Neural progenitor cell (in vitro differentiated cells): ENCODE measurements around the gene SPATA13. TPM values are rescaled to one million over a fixed set of nuclear protein-coding genes. Genes with fewer than 3 reads are reported as not detected.
A peak's percentile ranks its signal among the peaks of the same experiment; 100 is the strongest.

Experiments
- DNase-seq: peaks from one replicate; pipeline ENCODE4 v3.0.0-alpha.2; 2016; ENCODE audit warnings: low spot score
- H2AFZ ChIP-seq: fragments of 200-600 bp; sonication (generic); replicated peaks from 2 replicates; pipeline ENCODE4 v1.6.1; 2016; ENCODE audit warnings: antibody characterized with exemption
- H3F3A ChIP-seq: fragments of 200-600 bp; sonication (generic); 2 replicates; pipeline ENCODE4 v1.6.1; 2016; ENCODE audit warnings: antibody characterized with exemption, low read depth
- H3K27ac ChIP-seq: fragments of 200-600 bp; sonication (generic); 2 replicates; pipeline ENCODE4 v1.5.1; 2016; ENCODE audit warnings: mild to moderate bottlenecking
- H3K27me3 ChIP-seq: fragments of 200-600 bp; sonication (generic); 2 replicates; pipeline ENCODE4 v1.6.1; 2016; ENCODE audit warnings: mild to moderate bottlenecking, moderate library complexity
- H3K36me3 ChIP-seq: fragments of 200-600 bp; sonication (generic); 2 replicates; pipeline ENCODE4 v1.5.1; 2016
- H3K4me1 ChIP-seq: fragments of 200-600 bp; sonication (generic); 2 replicates; pipeline ENCODE4 v1.6.1; 2016; ENCODE audit warnings: mixed run types
- H3K4me2 ChIP-seq: fragments of 200-600 bp; sonication (generic); 2 replicates; pipeline ENCODE4 v1.6.1; 2016
- H3K4me3 ChIP-seq: fragments of 200-600 bp; sonication (generic); 2 replicates; pipeline ENCODE4 v1.5.1; 2016
- H3K79me2 ChIP-seq: fragments of 200-600 bp; sonication (generic); 2 replicates; pipeline ENCODE4 v1.6.1; 2016; ENCODE audit warnings: low read depth
- H3K9ac ChIP-seq: fragments of 200-600 bp; sonication (generic); 2 replicates; pipeline ENCODE4 v1.6.1; 2016
- H3K9me3 ChIP-seq: fragments of 200-600 bp; sonication (generic); 2 replicates; pipeline ENCODE4 v1.5.1; 2016; ENCODE audit warnings: low read depth
- H4K20me1 ChIP-seq: fragments of 200-600 bp; sonication (generic); 2 replicates; pipeline ENCODE4 v1.6.1; 2016; ENCODE audit warnings: low read depth
- H3K27ac Mint-ChIP-seq: 3 replicates; pipeline ENCODE4 v1.8.0; 2021; ENCODE audit warnings: mixed read lengths
- H3K27me3 Mint-ChIP-seq: 2 replicates; pipeline ENCODE4 v1.8.0; 2022; ENCODE audit warnings: low read depth, mild to moderate bottlenecking, inconsistent platforms, moderate library complexity, mixed read lengths; ENCODE audit not compliant: insufficient read depth
- H3K36me3 Mint-ChIP-seq: 3 replicates; pipeline ENCODE4 v1.8.0; 2021; ENCODE audit warnings: mixed read lengths
- H3K4me1 Mint-ChIP-seq: 3 replicates; pipeline ENCODE4 v1.8.0; 2021; ENCODE audit warnings: mixed read lengths
- H3K4me3 Mint-ChIP-seq: 3 replicates; pipeline ENCODE4 v1.8.0; 2021; ENCODE audit warnings: mild to moderate bottlenecking, moderate library complexity, mixed read lengths
- H3K9me3 Mint-ChIP-seq: 3 replicates; pipeline ENCODE4 v1.8.0; 2020; ENCODE audit warnings: mixed read lengths
- EZH2 ChIP-seq: fragments of 200-600 bp; sonication (generic); IDR thresholded peaks from 2 replicates; pipeline ENCODE4 v1.6.1; 2017; ENCODE audit warnings: antibody characterized with exemption, mild to moderate bottlenecking, moderate library complexity
- EZH2phosphoT487 ChIP-seq: fragments of 200-600 bp; sonication (generic); IDR thresholded peaks from 2 replicates; pipeline ENCODE4 v1.6.1; 2017; ENCODE audit warnings: antibody characterized with exemption
- total RNA-seq: library from RNA; depleted of rRNA; stranded (reverse); fragments of >200 nt; gene quantifications from 2 replicates; pipeline ENCODE4 v1.2.3, GENCODE V29; 2015; ENCODE audit warnings: low replicate concordance
- TF ChIP-seq, protein P1 (sequence below): fragments of 200-600 bp; sonication (generic); IDR thresholded peaks from 2 replicates; pipeline ENCODE4 v1.5.1; 2017; ENCODE audit warnings: antibody characterized with exemption, mild to moderate bottlenecking

SPATA13 gene
- total RNA-seq, 1 donor from 2014 or later = 15.9 TPM

- no peak overlapping the region for H3K4me2 ChIP-seq
- Mint-ChIP-seq H3K27ac (no peak overlapping the region), H3K27me3 (peaks cover 2% of the 10 kb centered on the region), H3K9me3 (peaks cover 14% of the 10 kb centered on the region), H3K4me3 (no peak overlapping the region), H3K4me1 (peaks cover 49% of the 10 kb centered on the region), H3K36me3 (peaks cover 11% of the 10 kb centered on the region)
- H3K9me3 ChIP-seq = peaks cover 5% of the 10 kb centered on the region
- H3K79me2 ChIP-seq = no peaks in the 10 kb centered on the region
- peaks cover 9% of the 10 kb centered on the region for H3K4me1 ChIP-seq
- H3K27ac ChIP-seq = no peak overlapping the region
- TF ChIP-seq, protein P1, sequence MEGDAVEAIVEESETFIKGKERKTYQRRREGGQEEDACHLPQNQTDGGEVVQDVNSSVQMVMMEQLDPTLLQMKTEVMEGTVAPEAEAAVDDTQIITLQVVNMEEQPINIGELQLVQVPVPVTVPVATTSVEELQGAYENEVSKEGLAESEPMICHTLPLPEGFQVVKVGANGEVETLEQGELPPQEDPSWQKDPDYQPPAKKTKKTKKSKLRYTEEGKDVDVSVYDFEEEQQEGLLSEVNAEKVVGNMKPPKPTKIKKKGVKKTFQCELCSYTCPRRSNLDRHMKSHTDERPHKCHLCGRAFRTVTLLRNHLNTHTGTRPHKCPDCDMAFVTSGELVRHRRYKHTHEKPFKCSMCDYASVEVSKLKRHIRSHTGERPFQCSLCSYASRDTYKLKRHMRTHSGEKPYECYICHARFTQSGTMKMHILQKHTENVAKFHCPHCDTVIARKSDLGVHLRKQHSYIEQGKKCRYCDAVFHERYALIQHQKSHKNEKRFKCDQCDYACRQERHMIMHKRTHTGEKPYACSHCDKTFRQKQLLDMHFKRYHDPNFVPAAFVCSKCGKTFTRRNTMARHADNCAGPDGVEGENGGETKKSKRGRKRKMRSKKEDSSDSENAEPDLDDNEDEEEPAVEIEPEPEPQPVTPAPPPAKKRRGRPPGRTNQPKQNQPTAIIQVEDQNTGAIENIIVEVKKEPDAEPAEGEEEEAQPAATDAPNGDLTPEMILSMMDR = no peak
- TF ChIP-seq EZH2 = no peak
- TF ChIP-seq EZH2phosphoT487 = no peak
- DNase-seq = no peak
- no peaks in the 10 kb centered on the region for H3K36me3 ChIP-seq
- H3K4me3 ChIP-seq = no peak overlapping the region
- H4K20me1 ChIP-seq = no peaks in the 10 kb centered on the region
- peaks cover 3% of the 10 kb centered on the region for H3F3A ChIP-seq
- no peak overlapping the region for H3K9ac ChIP-seq
- H2AFZ ChIP-seq = no peak overlapping the region
- no peaks in the 10 kb centered on the region for H3K27me3 ChIP-seq
Observed at GRCh38 chr13:24128112-24128511, 32.4 kb upstream of the SPATA13 start.

DNA sequence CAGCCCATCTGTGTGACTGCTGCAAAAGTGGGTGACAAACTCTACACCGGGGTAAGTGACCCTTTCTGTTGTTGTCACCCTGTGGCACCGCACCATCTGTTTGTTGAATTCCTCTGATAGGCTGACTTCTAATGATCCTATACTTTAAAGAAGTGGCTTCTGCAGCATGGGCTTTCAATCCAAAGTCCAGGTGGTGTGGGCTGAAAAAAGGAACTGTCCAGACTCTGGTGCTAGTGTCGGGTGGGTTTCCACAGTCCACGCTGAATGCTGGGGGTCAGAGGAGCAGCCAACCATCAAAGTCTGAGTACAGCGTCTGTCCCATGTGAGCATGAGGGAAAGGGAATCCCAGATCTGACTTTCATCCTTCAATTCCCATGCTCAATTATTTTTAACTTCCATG, 31.6 kb upstream of the SPATA13 start:
- peaks cover 4% of the 10 kb centered on the region for H3K27me3 Mint-ChIP-seq
- Histone ChIP-seq H3K79me2 (no peaks in the 10 kb centered on the region), H3K36me3 (no peaks in the 10 kb centered on the region), H3K9ac (no peak overlapping the region), H3K4me1 (peaks cover 9% of the 10 kb centered on the region), H3K9me3 (peaks cover 5% of the 10 kb centered on the region), H3K27me3 (no peaks in the 10 kb centered on the region), H3F3A (peaks cover 3% of the 10 kb centered on the region), H3K4me2 (no peak overlapping the region), H4K20me1 (no peaks in the 10 kb centered on the region), H3K4me3 (no peak overlapping the region), H2AFZ (no peak overlapping the region), H3K27ac (no peak overlapping the region)
- TF ChIP-seq, protein P1 = no peak
- TF ChIP-seq EZH2phosphoT487 (no peak), EZH2 (no peak)
- no peak overlapping the region for H3K4me3 Mint-ChIP-seq
- peaks cover 49% of the 10 kb centered on the region for H3K4me1 Mint-ChIP-seq
- peaks cover 11% of the 10 kb centered on the region for H3K36me3 Mint-ChIP-seq
- peak overlapping the region; percentile 26 for H3K27ac Mint-ChIP-seq
- H3K9me3 Mint-ChIP-seq = peaks cover 14% of the 10 kb centered on the region
- no peak for DNase-seq

GRCh38 chr13:24129914-24130774, 30.4 kb upstream of the SPATA13 start:
- TF ChIP-seq EZH2 (no peak), EZH2phosphoT487 (no peak)
- TF ChIP-seq, protein P1 = no peak
- H3K4me1 ChIP-seq = peaks cover 5% of the 10 kb centered on the region
- peaks cover under 1% of the 10 kb centered on the region for H3F3A ChIP-seq
- peaks cover 11% of the 10 kb centered on the region for H3K36me3 Mint-ChIP-seq
- no peak overlapping the region for H3K4me3 ChIP-seq
- H2AFZ ChIP-seq = no peak overlapping the region
- no peaks in the 10 kb centered on the region for H3K36me3 ChIP-seq
- no peak overlapping the region for H3K27ac Mint-ChIP-seq
- H4K20me1 ChIP-seq = no peaks in the 10 kb centered on the region
- peaks cover 47% of the 10 kb centered on the region for H3K4me1 Mint-ChIP-seq
- peaks cover 5% of the 10 kb centered on the region for H3K9me3 ChIP-seq
- no peak overlapping the region for H3K9ac ChIP-seq
- no peaks in the 10 kb centered on the region for H3K27me3 ChIP-seq
- H3K27me3 Mint-ChIP-seq = peaks cover 5% of the 10 kb centered on the region
- no peak for DNase-seq
- H3K4me2 ChIP-seq = no peak overlapping the region
- H3K9me3 Mint-ChIP-seq = peaks cover 14% of the 10 kb centered on the region
- no peak overlapping the region for H3K27ac ChIP-seq
- H3K4me3 Mint-ChIP-seq = no peak overlapping the region
- H3K79me2 ChIP-seq = no peaks in the 10 kb centered on the region
